HG02610 (cell line): ENCODE results near the gene PEDS1.
A peak's percentile ranks its signal among the peaks of the same experiment; 100 is the strongest.
"Not testable (repeated sequence)": the region's sequence is repeated elsewhere in the genome, so short reads cannot be mapped to it uniquely, and the experiment has no call there.

Source experiments
- ATAC-seq: cut with Tn5 transposase; IDR thresholded peaks from one replicate; pipeline ENCODE4 v1.9.1; 2021; ENCODE audit warnings: mild to moderate bottlenecking, moderate library complexity; ENCODE audit not compliant: unreplicated experiment

Gene PEDS1

DNA sequence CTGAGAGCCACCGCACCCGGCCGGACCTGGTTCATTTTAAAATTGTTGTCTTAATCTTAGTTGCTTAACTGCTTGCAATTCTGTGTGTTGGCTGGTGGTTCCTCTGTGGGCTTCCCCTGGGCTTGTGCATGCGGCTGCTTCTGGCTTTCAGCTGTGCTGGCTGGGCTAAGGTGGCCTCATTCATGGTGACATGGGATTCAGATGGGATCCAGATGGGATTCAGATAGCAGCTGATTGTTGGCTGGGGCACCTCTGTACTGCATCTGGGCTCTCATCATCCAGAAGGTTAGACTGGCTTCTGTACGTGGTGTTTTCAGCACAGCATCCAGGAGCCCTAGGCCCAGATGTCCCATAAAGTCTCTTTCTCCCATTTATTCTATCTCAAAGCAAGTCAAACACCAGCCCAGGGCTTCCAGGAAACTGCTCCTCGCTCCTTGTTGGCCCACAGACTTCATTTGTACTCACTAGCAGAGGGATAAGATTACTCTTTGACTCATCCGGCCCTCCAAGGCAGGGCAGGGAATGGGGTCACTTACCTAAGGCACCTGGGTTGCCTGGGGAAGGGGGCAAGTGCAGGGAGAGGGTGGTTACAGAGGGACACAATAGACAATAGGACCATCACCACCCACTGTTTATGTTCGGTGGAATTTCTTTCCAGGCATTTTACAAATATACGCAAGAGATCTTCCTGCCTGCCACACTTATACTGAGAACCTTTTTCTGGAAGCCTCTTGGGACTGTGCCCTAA is 10.2 kb upstream of the PEDS1 start:
- ATAC-seq: no peak

- not testable (repeated sequence) for ATAC-seq
These were observed 8.0 kb upstream of the PEDS1 start for GRCh38 chr20:50161494-50161893.

DNA sequence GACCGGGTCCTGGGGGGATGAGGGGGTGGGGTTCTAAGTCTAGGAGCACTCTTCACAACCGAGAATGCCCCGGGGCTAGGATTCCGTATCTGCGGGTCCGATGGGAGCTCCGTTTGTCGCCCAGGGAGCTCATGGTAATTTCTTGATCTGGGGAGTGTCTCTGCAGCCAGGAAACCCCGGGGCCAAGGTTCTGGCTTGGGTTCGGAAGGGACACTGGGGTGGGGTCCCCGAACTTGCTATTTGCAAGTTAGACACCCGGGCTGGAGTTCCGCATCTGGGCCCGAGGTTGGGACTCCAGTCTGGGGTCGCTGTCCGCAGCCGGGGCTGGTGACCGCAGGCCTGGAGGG is 397 bp downstream of the PEDS1 start:
- ATAC-seq: no peak

DNA sequence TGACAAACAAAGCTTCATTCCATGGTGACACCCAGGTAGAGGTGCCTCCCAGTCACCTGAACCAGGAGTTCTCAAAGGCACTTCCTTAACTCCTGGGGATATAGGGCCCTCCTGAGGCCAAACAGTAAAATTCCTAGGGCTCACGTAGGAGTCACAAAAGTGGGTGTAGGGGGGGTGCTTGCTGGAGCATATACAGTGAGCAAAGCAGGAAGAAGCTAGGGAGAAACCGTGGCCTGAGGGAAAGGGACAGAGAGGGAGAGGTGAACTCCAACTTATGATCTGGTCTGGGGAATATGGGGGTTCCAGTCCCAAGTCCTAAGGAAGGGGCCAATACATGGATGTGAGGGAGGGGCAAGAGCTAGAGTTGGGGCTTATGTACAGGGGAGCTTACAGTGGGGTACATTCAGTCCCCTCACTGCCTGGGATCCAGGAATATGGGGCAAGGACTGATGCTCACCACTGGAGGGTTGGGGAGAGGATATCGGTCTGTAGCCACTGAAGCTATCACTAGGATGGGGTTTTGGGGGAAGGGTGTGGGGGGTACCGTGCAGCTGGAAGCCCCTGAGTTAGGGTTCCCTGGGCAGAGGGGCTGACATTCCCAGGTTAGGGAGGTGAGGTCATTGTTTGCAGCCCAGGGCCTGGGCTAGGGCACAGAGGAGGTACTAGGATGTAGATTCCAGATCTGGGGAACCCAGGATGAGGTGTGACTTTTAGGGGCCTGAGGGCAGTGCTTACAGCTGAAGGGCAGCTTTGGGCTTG is 950 bp downstream of the PEDS1 start:
- ATAC-seq: no peak

DNA sequence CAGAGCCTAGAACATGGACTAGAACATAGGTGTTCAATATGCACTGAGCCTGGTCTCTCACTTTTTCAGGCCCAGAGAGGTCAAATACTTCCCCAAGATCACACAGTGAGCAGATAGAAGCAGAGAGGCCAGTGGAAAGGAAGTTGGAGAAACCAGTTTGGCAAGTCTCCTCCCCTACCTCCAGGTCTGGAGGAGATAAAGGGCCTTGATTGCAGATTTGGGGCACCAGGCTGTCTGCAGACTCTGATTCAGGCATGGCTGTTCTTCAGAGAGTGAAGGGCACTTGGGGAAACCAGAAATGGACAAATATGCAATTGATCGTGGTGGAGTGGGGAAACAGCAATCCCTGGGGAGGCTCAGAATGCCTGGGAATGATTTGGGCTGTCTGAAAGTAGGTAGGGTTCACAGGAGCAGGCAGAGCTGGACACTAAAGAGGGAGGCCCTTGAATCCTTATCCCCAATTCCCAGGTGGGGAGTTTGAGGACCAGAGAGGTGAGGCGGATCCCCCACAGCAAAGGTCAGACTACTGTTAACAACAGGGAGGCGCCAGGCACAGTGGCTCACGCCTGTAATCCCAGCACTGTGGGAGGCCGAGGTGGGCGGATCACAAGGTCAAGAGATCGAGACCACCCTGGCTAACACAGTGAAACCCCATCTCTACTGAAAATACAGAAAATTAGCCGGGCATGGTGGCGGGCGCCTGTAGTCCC is 2.3 kb downstream of the PEDS1 start:
- no peak for ATAC-seq

DNA sequence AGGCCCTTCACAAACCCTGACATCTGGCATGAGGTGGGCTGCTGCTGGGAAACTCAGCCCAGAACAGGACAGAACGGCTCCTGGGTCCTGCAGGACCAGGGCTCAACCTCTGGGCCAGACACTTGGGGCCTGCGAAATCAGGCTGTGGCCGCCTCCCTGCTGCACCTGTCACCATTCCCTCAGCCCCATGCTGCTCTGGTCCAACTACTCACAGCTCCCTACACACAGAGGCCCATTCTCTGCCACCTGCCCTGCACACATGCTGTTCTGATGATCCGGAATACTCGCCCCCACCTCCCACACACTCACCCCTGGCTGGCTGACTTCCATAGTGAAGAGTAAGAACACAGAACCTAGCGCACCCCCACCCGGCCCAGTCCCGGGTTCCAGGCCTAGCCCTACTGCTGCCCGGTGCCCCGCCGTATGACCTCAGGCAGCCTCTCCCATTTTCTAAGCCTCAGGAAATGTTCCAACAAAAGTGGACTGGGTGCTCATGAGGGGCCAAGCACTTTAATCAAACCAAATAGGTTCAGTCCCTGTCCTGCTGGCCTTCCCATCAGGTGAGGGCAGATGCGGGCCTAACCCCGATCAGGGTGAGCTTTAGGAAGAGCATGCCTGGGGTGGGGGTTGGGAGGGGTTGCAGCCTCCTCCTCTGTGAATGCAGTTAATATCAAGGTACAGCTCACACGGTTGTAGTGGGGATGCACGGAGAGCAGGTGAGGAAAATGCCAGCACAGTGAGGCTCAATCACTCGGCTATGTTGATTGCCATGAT is 3.9 kb downstream of the PEDS1 start:
- no peak for ATAC-seq

DNA sequence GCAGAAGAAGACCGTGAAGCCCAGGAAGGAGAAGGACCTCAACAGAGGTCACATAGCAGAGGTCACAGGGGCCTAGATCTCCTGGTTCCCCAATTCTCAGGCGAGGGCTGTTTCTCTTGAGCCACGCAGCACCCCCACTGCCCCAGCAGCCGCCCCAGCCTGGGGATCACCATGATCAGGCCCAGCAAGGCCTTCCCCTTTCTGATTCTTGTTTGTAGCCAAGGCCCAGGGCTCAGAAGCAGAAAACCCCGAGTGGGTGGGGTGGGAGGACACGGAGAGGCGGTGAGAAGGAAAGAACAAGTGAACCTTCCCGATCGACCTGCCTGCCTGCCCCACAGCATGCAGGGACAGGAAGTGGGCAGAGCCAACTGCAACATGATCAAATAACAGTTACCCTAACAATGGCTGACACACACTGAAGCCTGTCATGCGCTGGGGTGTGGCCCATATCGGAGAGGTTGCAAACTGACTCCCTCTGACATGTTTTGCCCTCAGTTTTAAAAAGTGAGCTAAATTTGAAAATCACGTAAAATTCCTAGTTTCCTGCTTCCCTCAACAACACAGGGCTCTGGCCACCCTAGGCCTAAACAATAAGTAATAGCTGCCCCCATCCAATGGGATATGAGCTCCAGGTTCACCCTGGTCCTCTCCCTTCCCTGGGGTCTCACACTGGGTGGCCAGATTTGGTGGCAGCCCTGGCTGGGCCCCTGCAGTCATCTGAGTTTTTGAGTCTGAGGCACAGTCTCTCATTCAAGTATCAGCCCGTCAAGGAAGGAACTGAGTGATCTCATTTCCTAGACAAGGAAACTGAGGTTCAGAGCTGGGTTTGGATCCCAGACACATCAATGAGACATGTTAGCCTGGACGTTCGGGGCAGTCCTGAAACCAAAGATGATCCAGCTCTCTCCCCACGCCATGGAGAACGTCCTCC is 6.5 kb downstream of the PEDS1 start:
- ATAC-seq: peak; percentile 75

DNA sequence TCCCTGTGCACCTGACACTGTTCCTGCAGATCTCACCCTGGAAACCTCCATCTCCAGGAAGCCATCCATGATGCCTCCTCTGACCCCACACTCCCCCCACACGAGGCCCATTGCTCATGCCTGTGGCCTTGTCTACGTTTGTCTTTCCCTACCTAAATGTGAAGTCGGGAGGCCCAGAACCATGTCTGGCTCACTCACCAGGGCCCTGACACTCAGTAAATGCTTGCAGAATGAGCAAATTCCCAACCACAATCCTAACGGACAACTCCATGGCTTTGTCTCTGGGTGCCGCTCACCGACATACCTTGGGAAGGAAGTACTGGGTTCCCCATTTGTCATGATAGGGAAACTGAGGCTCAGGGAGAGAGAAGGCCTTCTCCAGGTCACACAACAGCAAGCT is 7.3 kb downstream of the PEDS1 start:
- ATAC-seq: no peak

GRCh38 chr20:50145566-50145965 is 8.0 kb downstream of the PEDS1 start:
- no peak for ATAC-seq

- ATAC-seq: no peak
These were observed 9.2 kb downstream of the PEDS1 start for GRCh38 chr20:50144362-50144761.

DNA sequence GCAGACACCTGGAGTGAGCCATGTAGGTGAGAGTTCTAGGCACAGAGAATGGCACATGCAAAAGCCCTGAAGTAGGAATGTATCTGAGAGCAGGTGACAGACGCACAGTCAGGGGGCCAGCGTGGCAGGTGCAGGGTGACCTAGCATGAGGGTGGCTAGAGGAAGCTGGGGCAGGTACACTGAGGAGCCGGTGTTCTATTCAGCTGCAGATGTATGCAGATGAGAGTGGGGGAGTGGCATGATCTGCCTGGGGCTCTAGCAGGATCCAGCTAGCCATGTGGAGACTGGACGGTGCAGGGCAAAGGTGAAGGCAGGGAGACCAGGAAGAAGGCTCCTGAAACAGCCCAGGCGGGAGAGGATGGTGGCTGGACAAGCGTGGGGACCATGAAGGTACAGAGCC is 10.7 kb downstream of the PEDS1 start:
- no peak for ATAC-seq

DNA sequence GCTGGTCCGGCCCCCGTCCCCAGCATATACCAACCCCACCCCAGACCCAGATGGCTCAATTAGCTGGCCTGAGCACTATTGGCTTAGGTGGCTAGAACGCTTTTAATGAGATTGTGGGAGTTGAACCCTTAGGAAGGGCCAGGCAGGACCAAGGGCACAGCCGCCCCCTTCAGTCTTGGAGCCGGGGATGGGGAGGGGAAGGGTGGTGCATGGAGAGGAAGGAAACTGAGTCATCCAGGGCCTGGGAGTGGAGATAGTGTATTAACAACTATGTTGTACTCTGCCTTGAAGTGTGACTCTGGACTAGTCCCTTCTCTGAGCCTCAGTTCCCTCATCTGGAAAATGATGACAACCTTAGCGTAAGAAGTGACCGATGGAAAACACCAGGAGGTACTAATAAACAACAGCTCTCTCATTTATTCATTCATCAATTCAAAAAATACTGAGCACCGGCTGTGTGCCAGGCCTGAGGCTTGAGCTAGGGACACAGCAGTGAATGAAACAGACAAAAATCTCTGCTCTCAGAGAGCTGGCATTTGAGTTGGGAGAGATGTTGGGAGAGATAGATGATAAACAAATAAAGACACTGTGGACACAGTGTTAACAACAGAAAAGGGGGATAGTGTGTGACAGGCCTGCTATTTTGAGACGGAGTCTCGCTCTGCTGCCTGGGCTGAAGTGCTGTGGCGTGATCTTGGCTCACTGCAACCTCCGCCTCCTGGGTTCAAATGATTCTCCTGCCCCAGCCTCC is 11.5 kb downstream of the PEDS1 start:
- ATAC-seq: no peak

DNA sequence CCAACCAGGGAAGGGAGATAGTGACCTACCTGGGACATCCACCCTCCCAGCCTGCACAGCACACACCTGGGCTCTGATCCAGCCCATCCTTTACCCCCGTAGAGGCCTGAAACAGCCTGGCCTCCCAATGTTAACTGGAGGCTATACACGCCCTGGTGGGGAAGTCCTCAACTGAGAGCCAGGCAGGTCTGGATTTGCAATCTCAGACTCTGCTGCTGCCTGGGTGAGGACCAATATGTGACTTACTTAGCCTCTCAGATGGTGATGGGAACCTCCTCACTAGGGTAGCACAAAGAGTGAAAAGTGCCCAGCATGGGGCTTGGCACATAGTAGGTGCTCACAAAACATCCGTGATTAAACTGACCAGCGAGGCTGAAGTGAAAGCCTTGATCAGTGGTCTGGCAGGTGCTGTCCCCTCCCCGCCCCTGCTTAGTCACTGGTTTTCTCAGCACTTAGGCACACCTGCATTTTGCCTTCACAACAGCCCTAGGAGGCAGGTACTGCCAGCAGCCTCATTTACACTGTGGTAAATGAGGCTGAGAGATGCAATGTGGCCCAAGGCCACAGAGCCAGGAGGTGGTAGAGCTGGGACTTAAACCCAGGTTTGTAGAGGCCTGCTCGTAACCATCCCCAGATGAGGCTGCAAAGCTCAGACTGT is 12.4 kb downstream of the PEDS1 start:
- ATAC-seq: no peak

DNA sequence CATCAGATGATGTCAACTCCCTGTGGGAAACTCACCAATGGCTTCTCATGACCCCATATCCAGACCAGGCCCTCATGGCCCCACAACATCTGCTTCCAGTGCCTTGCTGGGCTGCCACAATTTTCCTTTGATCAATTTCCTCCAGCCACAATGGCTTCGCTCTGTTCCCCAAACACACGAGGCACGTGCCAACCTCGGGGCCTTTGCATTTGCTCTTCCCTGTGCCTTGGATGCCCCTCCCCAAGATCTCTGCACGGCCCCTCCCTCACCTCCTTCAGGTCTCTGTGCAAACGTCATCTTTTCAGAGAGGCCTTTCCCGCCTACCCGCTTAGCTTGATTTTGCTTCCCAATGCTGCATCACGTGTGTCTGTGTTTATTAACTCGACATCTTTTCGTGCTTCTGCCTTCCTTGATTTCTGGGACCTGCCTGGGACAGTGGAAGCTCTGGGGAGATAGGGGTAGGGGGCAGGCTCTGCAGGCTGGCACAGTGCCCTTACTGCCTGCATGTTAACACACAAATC is 13.1 kb downstream of the PEDS1 start:
- no peak for ATAC-seq

GRCh38 chr20:50138479-50139393 is 14.8 kb downstream of the PEDS1 start:
- no peak for ATAC-seq

GRCh38 chr20:50138120-50138478 is 15.4 kb downstream of the PEDS1 start:
- no peak for ATAC-seq

DNA sequence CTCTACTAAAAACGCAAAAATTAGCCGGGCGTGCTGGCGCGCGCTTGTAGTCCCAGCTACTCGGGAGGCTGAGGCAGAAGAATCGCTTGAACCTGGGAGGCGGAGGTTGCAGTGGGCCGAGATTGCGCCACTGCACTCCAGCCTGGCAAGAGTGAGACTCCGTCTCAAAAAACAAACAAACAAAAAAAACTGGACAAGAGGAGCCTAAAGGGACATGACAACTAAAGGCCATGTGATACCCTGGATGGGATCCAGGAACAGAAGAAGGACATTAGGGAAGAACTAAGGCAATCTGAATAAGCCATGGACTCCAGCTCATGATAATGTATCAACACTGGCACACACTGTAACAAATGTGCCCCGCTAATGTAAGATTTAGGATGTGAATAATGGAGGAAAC is 15.8 kb downstream of the PEDS1 start:
- ATAC-seq: not testable (repeated sequence)
